GM23338 (cell line): ENCODE measurements around the gene OLR1. TPM values are rescaled to one million over a fixed set of nuclear protein-coding genes. Genes with fewer than 3 reads are reported as not detected.
A peak's percentile ranks its signal among the peaks of the same experiment; 100 is the strongest.

Source experiments
- ATAC-seq: fragments of 200-7000 bp; cut with Tn5 transposase; 3 replicates; pipeline ENCODE4 v1.9.1; 2020
- DNase-seq: peaks from one replicate; pipeline ENCODE4 v3.0.0-alpha.2; 2015; ENCODE audit warnings: low spot score
- H2AFZ ChIP-seq: fragments of 200-600 bp; sonication (generic); 2 replicates; pipeline ENCODE4 v1.8.0; 2016; ENCODE audit warnings: antibody characterized with exemption, mild to moderate bottlenecking, moderate library complexity
- H3F3A ChIP-seq: fragments of 200-600 bp; sonication (generic); replicated peaks from 2 replicates; pipeline ENCODE4 v1.8.0; 2017; ENCODE audit warnings: antibody characterized with exemption, mixed run types, low read depth
- H3K27ac ChIP-seq: fragments of 200-600 bp; sonication (generic); 2 replicates; pipeline ENCODE4 v1.6.1; 2016; ENCODE audit warnings: low read depth
- H3K27me3 ChIP-seq: fragments of 200-600 bp; sonication (generic); 2 replicates; pipeline ENCODE4 v1.8.0; 2016; ENCODE audit warnings: mild to moderate bottlenecking, mixed run types, moderate library complexity; ENCODE audit not compliant: insufficient read depth
- H3K36me3 ChIP-seq: fragments of 200-600 bp; sonication (generic); 2 replicates; pipeline ENCODE4 v1.8.0; 2016; ENCODE audit warnings: mild to moderate bottlenecking; ENCODE audit not compliant: insufficient read depth
- H3K4me1 ChIP-seq: fragments of 200-600 bp; sonication (generic); 2 replicates; pipeline ENCODE4 v1.8.0; 2016; ENCODE audit warnings: mild to moderate bottlenecking, moderate library complexity; ENCODE audit not compliant: insufficient read depth
- H3K4me2 ChIP-seq: fragments of 200-600 bp; sonication (generic); 2 replicates; pipeline ENCODE4 v1.7.1; 2017; ENCODE audit warnings: mixed run types
- H3K4me3 ChIP-seq: fragments of 200-600 bp; sonication (generic); 2 replicates; pipeline ENCODE4 v1.6.1; 2016; ENCODE audit warnings: mixed run types
- H3K79me2 ChIP-seq: fragments of 200-600 bp; sonication (generic); replicated peaks from 2 replicates; pipeline ENCODE4 v1.8.0; 2017; ENCODE audit warnings: mild to moderate bottlenecking; ENCODE audit not compliant: insufficient read depth
- H3K9me2 ChIP-seq: fragments of 200-600 bp; sonication (generic); 2 replicates; pipeline ENCODE4 v1.8.0; 2017; ENCODE audit not compliant: insufficient read depth
- H4K20me1 ChIP-seq: fragments of 200-600 bp; sonication (generic); replicated peaks from 2 replicates; pipeline ENCODE4 v1.8.0; 2017; ENCODE audit warnings: mild to moderate bottlenecking; ENCODE audit not compliant: insufficient read depth
- H3K27ac Mint-ChIP-seq: 2 replicates; pipeline ENCODE4 v1.8.0; 2020; ENCODE audit warnings: inconsistent platforms, mild to moderate bottlenecking, moderate library complexity, mixed read lengths
- H3K27me3 Mint-ChIP-seq: 3 replicates; pipeline ENCODE4 v1.8.0; 2022; ENCODE audit warnings: low read depth, mild to moderate bottlenecking, moderate library complexity, mixed read lengths, inconsistent platforms; ENCODE audit not compliant: insufficient read depth, poor library complexity
- H3K36me3 Mint-ChIP-seq: 3 replicates; pipeline ENCODE4 v1.8.0; 2021; ENCODE audit warnings: low read depth, mild to moderate bottlenecking, inconsistent platforms, moderate library complexity, mixed read lengths
- H3K4me1 Mint-ChIP-seq: 3 replicates; pipeline ENCODE4 v1.8.0; 2020; ENCODE audit warnings: mild to moderate bottlenecking, inconsistent platforms, mixed read lengths
- H3K4me3 Mint-ChIP-seq: 3 replicates; pipeline ENCODE4 v1.8.0; 2021; ENCODE audit warnings: moderate library complexity, mild to moderate bottlenecking, inconsistent platforms, mixed read lengths
- H3K9me3 Mint-ChIP-seq: 3 replicates; pipeline ENCODE4 v1.8.0; 2020; ENCODE audit warnings: moderate library complexity, mild to moderate bottlenecking, inconsistent platforms, mixed read lengths
- CREB1 ChIP-seq: fragments of 250-450 bp; sonication (Bioruptor Pico); IDR thresholded peaks from 2 replicates; pipeline ENCODE4 v1.5.0; 2020; ENCODE audit warnings: low read depth, mild to moderate bottlenecking, moderate library complexity
- EZH2phosphoT487 ChIP-seq: fragments of 200-600 bp; sonication (generic); IDR thresholded peaks from one replicate; pipeline ENCODE4 v1.8.1; 2018; ENCODE audit warnings: antibody characterized with exemption; ENCODE audit not compliant: unreplicated experiment
- JUNB ChIP-seq: IDR thresholded peaks from one replicate; pipeline ENCODE4 v1.6.1; 2016; ENCODE audit warnings: antibody characterized with exemption; ENCODE audit not compliant: unreplicated experiment
- NANOG ChIP-seq: IDR thresholded peaks from 2 replicates; pipeline ENCODE4 v1.6.1; 2016; ENCODE audit warnings: antibody characterized with exemption, borderline replicate concordance
- POLR2AphosphoS5 ChIP-seq: IDR thresholded peaks from 2 replicates; pipeline ENCODE4 v1.6.1; 2016; ENCODE audit warnings: antibody characterized with exemption, low read depth
- STAT1 ChIP-seq: IDR thresholded peaks from one replicate; pipeline ENCODE4 v1.6.1; 2016; ENCODE audit warnings: antibody characterized with exemption; ENCODE audit not compliant: unreplicated experiment
- ZNF114 ChIP-seq: fragments of 250-450 bp; sonication (Bioruptor Pico); IDR thresholded peaks from 2 replicates; pipeline ENCODE4 v1.5.0; 2020; ENCODE audit warnings: mild to moderate bottlenecking, moderate library complexity
- ZNF331 ChIP-seq: fragments of 250-450 bp; sonication (Bioruptor Pico); IDR thresholded peaks from 2 replicates; pipeline ENCODE4 v1.5.0; 2020; ENCODE audit warnings: low read depth, mild to moderate bottlenecking, moderate library complexity
- polyA plus RNA-seq: library from polyadenylated mRNA; unstranded; fragments of >200 nt; fragmentation: Nextera tagmentation; extraction: Ambion mirVana; gene quantifications from 2 replicates; pipeline ENCODE4 v1.2.1, GENCODE V29; 2016
- total RNA-seq: library from RNA; depleted of rRNA; stranded (reverse); fragments of >200 nt; shearing (Covaris generic); gene quantifications from 2 replicates; pipeline ENCODE4 v1.2.3, GENCODE V29; 2014
- TF ChIP-seq, protein P1 (sequence below), 2 experiments: fragments of 200-600 bp in 1 of 2; sonication (generic) in 1 of 2; conservative IDR thresholded peaks; 2 replicates each; pipeline versions ENCODE4 v1.5.1 to v1.6.1; 2016 to 2017; ENCODE audit warnings: antibody characterized with exemption in 2 of 2, low read depth in 2 of 2, mild to moderate bottlenecking in 2 of 2, moderate library complexity in 1 of 2
- TF ChIP-seq, protein P2 (sequence below): IDR thresholded peaks from 2 replicates; pipeline ENCODE4 v1.6.1; 2016; ENCODE audit warnings: antibody characterized with exemption

Gene OLR1
- total and polyA plus RNA-seq, 2 experiments from 2014 or later = not detected

DNA sequence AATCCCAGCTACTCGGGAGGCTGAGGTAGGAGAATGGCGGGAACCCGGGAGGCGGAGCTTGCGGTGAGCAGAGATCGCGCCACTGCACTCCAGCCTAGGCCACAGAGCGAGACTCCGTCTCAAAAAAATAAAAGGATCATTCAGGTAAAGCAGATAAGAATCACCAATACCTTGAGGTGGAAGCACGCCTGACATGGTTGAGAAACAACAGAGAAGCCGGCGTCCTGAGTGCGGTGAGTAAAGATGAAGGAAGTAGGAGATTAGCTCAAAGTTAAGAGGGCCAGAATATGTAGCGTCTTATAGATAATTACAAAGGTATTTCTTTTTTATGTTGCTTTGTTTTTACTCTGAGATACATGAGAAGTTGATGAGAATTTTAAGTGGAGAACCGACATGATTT, 56.6 kb downstream of the OLR1 start:
- Histone ChIP-seq H3K79me2 (no peaks in the 10 kb centered on the region), H2AFZ (peak overlapping the region; percentile 75; the same call in 1 of the 2 replicates), H3K36me3 (no peaks in the 10 kb centered on the region), H3F3A (no peaks in the 10 kb centered on the region), H3K4me3 (no peak overlapping the region), H3K27ac (no peak overlapping the region), H3K4me2 (no peak overlapping the region), H4K20me1 (no peaks in the 10 kb centered on the region), H3K9me2 (no peaks in the 10 kb centered on the region), H3K4me1 (no peaks in the 10 kb centered on the region), H3K27me3 (no peaks in the 10 kb centered on the region)
- Mint-ChIP-seq H3K27me3 (peaks cover 4% of the 10 kb centered on the region), H3K4me1 (no peaks in the 10 kb centered on the region), H3K36me3 (no peaks in the 10 kb centered on the region; the same call in 2 of the 3 replicates), H3K27ac (no peak overlapping the region), H3K9me3 (peaks cover 15% of the 10 kb centered on the region), H3K4me3 (no peak overlapping the region)
- no peak for ATAC-seq
- TF ChIP-seq ZNF114 (CRISPR knock-in tag) = no peak
- DNase-seq = no peak

DNA sequence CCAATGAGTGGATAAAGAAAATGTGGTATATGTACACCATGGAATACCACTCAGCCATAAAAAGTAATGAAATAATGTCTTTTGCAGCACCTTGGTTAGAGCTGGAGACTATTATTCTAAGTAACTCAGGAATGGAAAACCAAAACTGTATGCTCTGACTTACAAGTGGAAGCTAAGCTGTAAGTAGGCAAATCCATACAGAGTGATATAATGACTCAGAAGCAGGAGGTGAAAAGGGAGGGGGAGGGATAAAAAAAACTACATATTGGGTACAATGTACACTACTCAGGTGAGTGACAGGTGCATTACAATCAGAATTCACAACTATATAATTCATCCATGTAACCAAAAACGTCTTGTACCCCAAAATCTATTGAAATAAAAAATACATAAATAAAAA, 58.0 kb downstream of the OLR1 start:
- DNase-seq (no peak), ATAC-seq (no peak)
- Histone ChIP-seq H2AFZ (no peak overlapping the region), H3K4me3 (no peak overlapping the region), H3K4me1 (no peaks in the 10 kb centered on the region), H3K36me3 (no peaks in the 10 kb centered on the region), H3K4me2 (no peak overlapping the region), H3K79me2 (no peaks in the 10 kb centered on the region), H3F3A (no peaks in the 10 kb centered on the region), H3K9me2 (no peaks in the 10 kb centered on the region), H4K20me1 (no peaks in the 10 kb centered on the region), H3K27ac (no peak overlapping the region), H3K27me3 (no peaks in the 10 kb centered on the region)
- Mint-ChIP-seq H3K27me3 (peaks cover 4% of the 10 kb centered on the region), H3K4me3 (no peak overlapping the region), H3K9me3 (peaks cover 15% of the 10 kb centered on the region), H3K27ac (no peak overlapping the region), H3K36me3 (no peaks in the 10 kb centered on the region; the same call in 2 of the 3 replicates), H3K4me1 (no peaks in the 10 kb centered on the region)
- TF ChIP-seq ZNF114 (CRISPR knock-in tag) (no peak), POLR2AphosphoS5 (no peak), NANOG (no peak), JUNB (no peak), EZH2phosphoT487 (no peak), STAT1 (no peak), CREB1 (CRISPR knock-in tag) (no peak), ZNF331 (CRISPR knock-in tag) (no peak)
- TF ChIP-seq, protein P1, sequence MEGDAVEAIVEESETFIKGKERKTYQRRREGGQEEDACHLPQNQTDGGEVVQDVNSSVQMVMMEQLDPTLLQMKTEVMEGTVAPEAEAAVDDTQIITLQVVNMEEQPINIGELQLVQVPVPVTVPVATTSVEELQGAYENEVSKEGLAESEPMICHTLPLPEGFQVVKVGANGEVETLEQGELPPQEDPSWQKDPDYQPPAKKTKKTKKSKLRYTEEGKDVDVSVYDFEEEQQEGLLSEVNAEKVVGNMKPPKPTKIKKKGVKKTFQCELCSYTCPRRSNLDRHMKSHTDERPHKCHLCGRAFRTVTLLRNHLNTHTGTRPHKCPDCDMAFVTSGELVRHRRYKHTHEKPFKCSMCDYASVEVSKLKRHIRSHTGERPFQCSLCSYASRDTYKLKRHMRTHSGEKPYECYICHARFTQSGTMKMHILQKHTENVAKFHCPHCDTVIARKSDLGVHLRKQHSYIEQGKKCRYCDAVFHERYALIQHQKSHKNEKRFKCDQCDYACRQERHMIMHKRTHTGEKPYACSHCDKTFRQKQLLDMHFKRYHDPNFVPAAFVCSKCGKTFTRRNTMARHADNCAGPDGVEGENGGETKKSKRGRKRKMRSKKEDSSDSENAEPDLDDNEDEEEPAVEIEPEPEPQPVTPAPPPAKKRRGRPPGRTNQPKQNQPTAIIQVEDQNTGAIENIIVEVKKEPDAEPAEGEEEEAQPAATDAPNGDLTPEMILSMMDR (conservative IDR thresholded peaks at IDR 0.05; ENCODE audit: low read depth in 2 of 2) = no peak
- TF ChIP-seq, protein P2, sequence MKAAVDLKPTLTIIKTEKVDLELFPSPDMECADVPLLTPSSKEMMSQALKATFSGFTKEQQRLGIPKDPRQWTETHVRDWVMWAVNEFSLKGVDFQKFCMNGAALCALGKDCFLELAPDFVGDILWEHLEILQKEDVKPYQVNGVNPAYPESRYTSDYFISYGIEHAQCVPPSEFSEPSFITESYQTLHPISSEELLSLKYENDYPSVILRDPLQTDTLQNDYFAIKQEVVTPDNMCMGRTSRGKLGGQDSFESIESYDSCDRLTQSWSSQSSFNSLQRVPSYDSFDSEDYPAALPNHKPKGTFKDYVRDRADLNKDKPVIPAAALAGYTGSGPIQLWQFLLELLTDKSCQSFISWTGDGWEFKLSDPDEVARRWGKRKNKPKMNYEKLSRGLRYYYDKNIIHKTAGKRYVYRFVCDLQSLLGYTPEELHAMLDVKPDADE = no peak
